ENCODE data around the gene RELN. TPM values are rescaled to one million over a fixed set of nuclear protein-coding genes. Genes with fewer than 3 reads are reported as not detected.

RELN gene
- total RNA-seq, 1 donor from 2014 or later: not detected

DNA sequence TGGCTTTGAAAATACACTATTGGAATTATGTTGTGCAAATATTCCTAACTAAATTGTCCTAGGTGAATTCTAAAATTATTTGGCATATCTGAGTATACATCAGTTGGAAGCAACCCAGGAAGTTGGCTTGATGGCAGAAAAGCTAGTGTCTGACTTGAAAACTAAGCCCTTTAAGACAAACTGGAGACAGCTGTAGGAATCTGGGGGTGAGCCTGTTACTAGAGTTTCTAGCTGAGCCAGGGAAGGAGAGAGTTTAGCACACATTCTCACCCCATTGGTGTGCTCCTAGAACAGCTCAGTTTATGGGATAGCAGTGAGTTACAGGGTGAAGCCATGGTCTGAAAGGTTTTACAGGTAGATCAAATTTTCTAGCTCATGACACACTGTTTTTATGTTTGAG is 333.2 kb downstream of the RELN start:
- CTCF ChIA-PET: no interaction called here
- H3K9me3 Mint-ChIP-seq: no peaks in the 10 kb centered on the region
- no peaks in the 10 kb centered on the region for H3K36me3 Mint-ChIP-seq (ENCODE audit: low read depth)
- TF ChIP-seq, protein P1, sequence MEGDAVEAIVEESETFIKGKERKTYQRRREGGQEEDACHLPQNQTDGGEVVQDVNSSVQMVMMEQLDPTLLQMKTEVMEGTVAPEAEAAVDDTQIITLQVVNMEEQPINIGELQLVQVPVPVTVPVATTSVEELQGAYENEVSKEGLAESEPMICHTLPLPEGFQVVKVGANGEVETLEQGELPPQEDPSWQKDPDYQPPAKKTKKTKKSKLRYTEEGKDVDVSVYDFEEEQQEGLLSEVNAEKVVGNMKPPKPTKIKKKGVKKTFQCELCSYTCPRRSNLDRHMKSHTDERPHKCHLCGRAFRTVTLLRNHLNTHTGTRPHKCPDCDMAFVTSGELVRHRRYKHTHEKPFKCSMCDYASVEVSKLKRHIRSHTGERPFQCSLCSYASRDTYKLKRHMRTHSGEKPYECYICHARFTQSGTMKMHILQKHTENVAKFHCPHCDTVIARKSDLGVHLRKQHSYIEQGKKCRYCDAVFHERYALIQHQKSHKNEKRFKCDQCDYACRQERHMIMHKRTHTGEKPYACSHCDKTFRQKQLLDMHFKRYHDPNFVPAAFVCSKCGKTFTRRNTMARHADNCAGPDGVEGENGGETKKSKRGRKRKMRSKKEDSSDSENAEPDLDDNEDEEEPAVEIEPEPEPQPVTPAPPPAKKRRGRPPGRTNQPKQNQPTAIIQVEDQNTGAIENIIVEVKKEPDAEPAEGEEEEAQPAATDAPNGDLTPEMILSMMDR (IDR thresholded peaks at IDR 0.05): no peak
- H3K4me3 Mint-ChIP-seq: no peak overlapping the region
- POLR2A ChIA-PET: no interaction called here
- intact Hi-C loops (cut with micrococcal nuclease): no loop called here
- no peak overlapping the region for H3K27ac Mint-ChIP-seq
- no peak for DNase-seq
- ATAC-seq (ENCODE audit: low read depth): no peak
- H3K27me3 Mint-ChIP-seq: peaks cover 3% of the 10 kb centered on the region
- no peaks in the 10 kb centered on the region for H3K4me1 Mint-ChIP-seq

DNA sequence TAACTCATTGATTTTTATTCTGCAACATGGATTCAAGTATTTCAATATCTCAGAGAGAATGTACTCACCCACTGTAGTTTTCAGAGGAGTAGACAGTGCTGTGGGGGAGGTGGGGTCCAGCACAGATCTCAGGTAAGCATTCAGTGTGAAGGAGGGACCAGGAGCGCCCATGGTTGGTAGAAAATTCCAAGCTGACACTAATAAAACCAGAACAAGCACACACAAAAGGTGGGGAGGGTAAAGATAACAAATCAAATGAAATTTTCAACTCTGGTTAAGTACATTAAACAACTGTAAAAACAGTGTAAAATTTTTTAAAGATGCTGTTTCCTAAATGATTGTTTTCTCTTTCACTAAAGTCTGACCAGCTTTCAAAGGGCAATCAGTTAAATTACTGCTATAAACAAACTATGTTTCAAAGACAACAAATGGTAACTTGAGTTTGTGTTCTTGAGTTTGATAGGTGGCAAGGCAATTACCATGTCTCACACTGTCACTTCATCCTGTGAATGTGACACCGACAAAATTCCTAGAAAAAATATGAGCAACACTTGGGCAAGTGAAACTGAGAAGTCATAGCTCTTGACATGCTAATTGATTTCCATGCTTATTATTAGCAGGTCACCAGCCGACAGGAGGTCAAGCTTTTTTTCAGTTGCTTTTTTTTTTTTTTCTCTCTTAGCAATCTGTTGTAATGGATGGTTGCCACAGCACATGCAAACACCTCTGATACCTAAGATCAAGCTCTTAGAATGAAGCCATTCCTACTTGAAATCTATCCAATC is 337.7 kb downstream of the RELN start:
- no peaks in the 10 kb centered on the region for H3K4me1 Mint-ChIP-seq
- no peaks in the 10 kb centered on the region for H3K27me3 Mint-ChIP-seq
- H3K9me3 Mint-ChIP-seq: peaks cover 20% of the 10 kb centered on the region
- POLR2A ChIA-PET: no interaction called here
- TF ChIP-seq, protein P1 (IDR thresholded peaks at IDR 0.05): no peak
- no peaks in the 10 kb centered on the region for H3K36me3 Mint-ChIP-seq (ENCODE audit: low read depth)
- no peak for DNase-seq
- CTCF ChIA-PET: no interaction called here
- no peak overlapping the region for H3K27ac Mint-ChIP-seq
- ATAC-seq (ENCODE audit: low read depth): no peak
- no peak overlapping the region for H3K4me3 Mint-ChIP-seq
- intact Hi-C loops (cut with micrococcal nuclease): no loop called here

DNA sequence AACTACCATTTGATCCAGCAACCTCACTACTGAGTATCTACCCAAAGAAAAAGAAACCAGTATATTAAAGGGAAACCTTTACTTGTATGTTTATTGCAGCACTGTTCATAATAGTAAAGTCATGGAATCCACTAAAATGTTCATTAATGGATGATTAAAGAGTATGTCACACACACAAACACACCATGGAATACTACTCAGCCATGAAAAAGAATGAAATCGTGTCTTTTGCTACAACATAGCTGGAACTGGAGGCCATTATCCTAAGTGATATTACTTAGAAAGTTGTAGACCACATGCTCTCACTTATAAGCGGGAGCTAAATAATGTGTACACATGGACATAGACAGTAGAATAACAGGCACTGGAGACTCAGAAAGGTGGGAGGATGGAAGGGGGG is 340.4 kb downstream of the RELN start:
- DNase-seq (no peak), ATAC-seq (ENCODE audit: low read depth) (no peak)
- H3K27ac Mint-ChIP-seq: no peak overlapping the region
- peaks cover 33% of the 10 kb centered on the region for H3K9me3 Mint-ChIP-seq
- peaks cover 2% of the 10 kb centered on the region for H3K27me3 Mint-ChIP-seq
- ChIA-PET CTCF (no interaction called here), POLR2A (no interaction called here)
- H3K4me1 Mint-ChIP-seq: no peaks in the 10 kb centered on the region
- H3K4me3 Mint-ChIP-seq: no peak overlapping the region
- intact Hi-C loops (cut with micrococcal nuclease): no loop called here
- TF ChIP-seq, protein P1 (IDR thresholded peaks at IDR 0.05): no peak
- no peaks in the 10 kb centered on the region for H3K36me3 Mint-ChIP-seq (ENCODE audit: low read depth)

DNA sequence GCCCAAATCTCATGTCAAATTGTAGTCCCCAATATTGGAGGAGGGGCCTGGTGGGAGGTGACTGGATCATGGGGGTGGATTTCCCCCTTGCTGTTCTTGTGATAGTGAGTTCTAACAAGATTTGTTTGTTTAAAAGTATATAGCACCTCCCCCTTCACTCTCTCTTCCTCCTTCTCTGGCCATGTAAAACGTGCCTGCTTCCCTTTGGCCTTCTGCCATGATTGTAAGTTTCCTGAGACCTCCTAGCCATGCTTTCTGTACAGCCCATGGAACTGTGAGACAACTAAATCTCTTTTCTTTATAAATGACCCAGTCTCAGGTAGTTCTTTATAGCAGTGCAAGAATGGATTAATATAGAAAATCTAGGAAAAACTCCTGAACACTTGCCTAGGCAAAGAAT is 341.3 kb downstream of the RELN start:
- ChIA-PET CTCF (no interaction called here), POLR2A (no interaction called here)
- Mint-ChIP-seq H3K36me3 (ENCODE audit: low read depth) (no peaks in the 10 kb centered on the region), H3K4me3 (no peak overlapping the region), H3K27me3 (peaks cover 2% of the 10 kb centered on the region), H3K4me1 (no peaks in the 10 kb centered on the region), H3K27ac (no peak overlapping the region), H3K9me3 (peaks cover 35% of the 10 kb centered on the region)
- intact Hi-C loops (cut with micrococcal nuclease): no loop called here
- TF ChIP-seq, protein P1 (IDR thresholded peaks at IDR 0.05): no peak
- DNase-seq (no peak), ATAC-seq (ENCODE audit: low read depth) (no peak)

DNA sequence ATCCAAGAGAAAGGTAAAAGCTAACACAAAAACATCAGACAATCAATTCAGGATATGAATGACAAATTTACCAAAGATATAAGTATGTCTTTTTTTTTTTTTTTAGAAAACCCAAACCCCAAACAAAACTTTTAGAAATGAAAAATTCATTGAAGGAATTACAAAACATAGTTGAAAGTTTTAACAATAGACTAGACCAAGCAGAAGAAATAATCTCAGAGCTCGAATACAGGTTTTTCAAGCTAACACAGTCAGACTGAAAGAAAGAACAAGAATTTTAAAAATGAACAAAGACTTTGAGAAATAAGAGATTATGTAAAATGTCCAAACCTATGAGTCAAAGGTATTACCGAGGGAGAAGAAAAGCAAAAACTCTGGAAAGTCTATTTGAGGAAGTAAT is 345.1 kb downstream of the RELN start:
- Mint-ChIP-seq H3K27me3 (peaks cover 2% of the 10 kb centered on the region), H3K9me3 (peaks cover 35% of the 10 kb centered on the region), H3K36me3 (ENCODE audit: low read depth) (no peaks in the 10 kb centered on the region), H3K4me1 (no peaks in the 10 kb centered on the region), H3K27ac (no peak overlapping the region), H3K4me3 (no peak overlapping the region)
- DNase-seq (no peak), ATAC-seq (ENCODE audit: low read depth) (no peak)
- CTCF ChIA-PET: no interaction called here
- TF ChIP-seq, protein P1 (IDR thresholded peaks at IDR 0.05): no peak
- intact Hi-C loops (cut with micrococcal nuclease): no loop called here
- POLR2A ChIA-PET: no interaction called here

Measured in activated B cell treated with CpG ODN at 0.5 μM for 24 hours (primary cell).